Mammary epithelial cell (primary cell): ENCODE data around the gene KAT6B.

ENCODE experiments used
- CTCF ChIP-seq, 2 donors: IDR thresholded peaks in 1 of 2; conservative IDR thresholded peaks in 1 of 2; 2 replicates each; pipeline ENCODE4 v1.5.1; 2011 to 2012; ENCODE audit warnings: inconsistent platforms in 2 of 2, low read length in 2 of 2, mild to moderate bottlenecking in 2 of 2, control low read depth in 1 of 2, low read depth in 1 of 2; ENCODE audit not compliant: insufficient read depth in 1 of 2; ENCODE audit errors: extremely low read depth in 1 of 2
- EZH2 ChIP-seq: IDR thresholded peaks from 2 replicates; pipeline ENCODE4 v1.6.1; 2012; ENCODE audit warnings: low read length, inconsistent platforms, borderline replicate concordance

DNA sequence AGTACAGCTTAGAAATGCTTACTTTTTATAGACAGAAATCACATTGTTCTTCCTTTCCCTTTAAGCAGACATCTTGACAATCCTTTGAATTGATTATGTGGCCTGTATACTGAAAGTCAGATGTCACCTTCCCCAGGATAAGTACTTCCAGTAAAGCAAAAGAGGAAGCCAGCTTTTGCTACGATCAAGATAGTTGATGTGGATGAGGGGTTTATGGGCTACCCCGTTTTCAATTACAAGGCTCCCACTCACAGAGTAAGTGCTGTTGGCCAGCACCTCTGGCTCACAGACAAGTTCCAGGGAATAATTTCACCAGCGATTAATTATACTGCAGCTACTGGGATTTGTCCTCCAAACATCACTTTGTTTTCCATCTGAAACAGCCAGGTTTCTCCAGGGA, 189.9 kb downstream of the KAT6B start:
- TF ChIP-seq CTCF (conservative IDR thresholded peaks at IDR 0.05 in 1 of 2, IDR thresholded peaks at IDR 0.05 in 1 of 2; ENCODE audit: extremely low read depth in 1 of 2, insufficient read depth in 1 of 2, low read depth in 1 of 2, low read length in 2 of 2) (no peak), EZH2 (no peak)
